T-helper 1 cell treated with Interleukin-12 subunit alpha and Interleukin-12 subunit beta and Interleukin-4 antibody, amounts not matched to agents 30 μg/mL and 1 μg/mL, for 36 hours (primary cell): ENCODE measurements around the gene TCF7L2.

Experiments used
- H3K27ac Mint-ChIP-seq: one replicate; pipeline ENCODE4 v1.8.0; 2021; ENCODE audit warnings: mild to moderate bottlenecking, mixed read lengths
- H3K27me3 Mint-ChIP-seq: one replicate; pipeline ENCODE4 v1.8.0; 2021; ENCODE audit warnings: low read depth, mixed read lengths
- H3K36me3 Mint-ChIP-seq: one replicate; pipeline ENCODE4 v1.8.0; 2021; ENCODE audit warnings: low read depth, mixed read lengths
- H3K4me1 Mint-ChIP-seq: one replicate; pipeline ENCODE4 v1.8.0; 2021; ENCODE audit warnings: low read depth, mixed read lengths
- H3K4me3 Mint-ChIP-seq: one replicate; pipeline ENCODE4 v1.8.0; 2021; ENCODE audit warnings: mild to moderate bottlenecking, moderate library complexity, mixed read lengths
- H3K9me3 Mint-ChIP-seq: one replicate; pipeline ENCODE4 v1.8.0; 2021; ENCODE audit warnings: mixed read lengths

TCF7L2 gene

DNA sequence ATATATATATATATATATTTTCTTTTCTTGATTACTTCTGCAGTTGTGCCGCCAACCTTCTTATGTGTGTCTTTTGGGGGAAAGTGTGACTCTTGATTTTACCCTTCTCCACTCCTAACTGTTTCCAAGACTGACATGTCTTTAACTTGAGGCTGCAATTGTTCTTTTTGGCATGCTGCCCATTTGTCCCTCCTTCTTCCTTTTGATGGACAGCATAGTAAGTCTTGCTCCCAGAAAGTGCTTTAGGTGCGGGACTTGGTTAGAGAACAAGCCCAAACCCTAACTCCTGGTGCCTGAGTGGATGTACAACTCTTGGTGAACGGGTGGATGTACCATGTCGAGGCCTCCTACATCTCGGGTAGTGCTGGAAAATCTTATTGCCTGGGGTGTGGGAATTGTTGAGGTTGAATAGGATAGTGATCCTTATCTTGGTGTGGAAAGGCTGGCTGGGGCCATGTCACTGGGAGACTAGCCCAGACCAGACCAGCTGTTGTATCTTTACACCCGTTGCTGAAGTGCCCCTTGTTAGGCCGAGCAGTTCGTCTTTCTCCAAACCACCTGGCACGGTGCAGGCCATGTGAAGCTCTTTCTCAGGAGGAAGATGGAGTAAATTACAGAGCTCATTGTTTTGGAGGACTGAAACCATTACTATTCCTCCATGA, 16.3 kb downstream of the TCF7L2 start:
- no peaks in the 10 kb centered on the region for H3K9me3 Mint-ChIP-seq
- no peak overlapping the region for H3K4me3 Mint-ChIP-seq
- H3K27me3 Mint-ChIP-seq: peaks cover 43% of the 10 kb centered on the region
- no peaks in the 10 kb centered on the region for H3K36me3 Mint-ChIP-seq
- H3K4me1 Mint-ChIP-seq: no peaks in the 10 kb centered on the region
- H3K27ac Mint-ChIP-seq: no peak overlapping the region

DNA sequence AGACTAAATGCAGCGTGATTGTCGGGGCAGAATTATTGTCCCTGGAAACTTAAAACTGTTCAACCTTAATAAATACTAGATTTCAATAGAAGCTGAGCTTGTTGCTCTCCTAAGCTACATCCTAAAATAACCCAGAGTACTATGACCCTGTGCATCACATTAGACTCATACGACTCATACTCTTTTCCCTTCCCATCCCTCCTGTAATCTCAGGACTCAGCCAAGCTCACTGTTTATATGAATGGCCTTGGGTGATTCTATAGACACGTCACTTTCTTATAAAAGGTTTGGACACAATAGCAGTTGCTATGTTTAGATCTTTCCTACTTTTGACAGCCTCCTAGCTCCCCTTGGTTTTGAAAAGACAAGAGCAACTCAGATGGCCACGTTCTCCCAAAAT, 17.2 kb downstream of the TCF7L2 start:
- Mint-ChIP-seq H3K4me3 (no peak overlapping the region), H3K27me3 (peaks cover 41% of the 10 kb centered on the region), H3K4me1 (no peaks in the 10 kb centered on the region), H3K9me3 (no peaks in the 10 kb centered on the region), H3K27ac (no peak overlapping the region), H3K36me3 (no peaks in the 10 kb centered on the region)

DNA sequence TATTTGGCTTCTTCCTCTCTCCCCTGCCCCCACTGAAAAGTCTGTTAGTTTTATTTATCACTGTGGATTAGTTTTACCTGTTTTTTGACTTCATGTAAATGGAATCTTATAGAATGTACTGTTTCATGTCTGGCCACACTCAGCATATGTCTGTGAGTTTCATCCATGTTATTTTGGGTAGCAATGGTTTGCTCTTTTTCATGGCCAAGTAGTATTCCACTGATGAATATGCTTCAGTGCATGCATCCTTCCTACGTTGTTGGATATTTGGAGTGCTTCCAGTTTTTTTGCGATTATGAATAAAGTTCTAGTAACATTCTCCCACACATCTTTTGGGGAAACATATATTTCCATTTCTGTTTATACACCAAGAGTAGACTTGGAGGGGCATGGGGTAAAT, 19.1 kb downstream of the TCF7L2 start:
- no peak overlapping the region for H3K27ac Mint-ChIP-seq
- no peaks in the 10 kb centered on the region for H3K4me1 Mint-ChIP-seq
- H3K9me3 Mint-ChIP-seq: no peaks in the 10 kb centered on the region
- no peaks in the 10 kb centered on the region for H3K36me3 Mint-ChIP-seq
- H3K27me3 Mint-ChIP-seq: peaks cover 29% of the 10 kb centered on the region
- H3K4me3 Mint-ChIP-seq: no peak overlapping the region

DNA sequence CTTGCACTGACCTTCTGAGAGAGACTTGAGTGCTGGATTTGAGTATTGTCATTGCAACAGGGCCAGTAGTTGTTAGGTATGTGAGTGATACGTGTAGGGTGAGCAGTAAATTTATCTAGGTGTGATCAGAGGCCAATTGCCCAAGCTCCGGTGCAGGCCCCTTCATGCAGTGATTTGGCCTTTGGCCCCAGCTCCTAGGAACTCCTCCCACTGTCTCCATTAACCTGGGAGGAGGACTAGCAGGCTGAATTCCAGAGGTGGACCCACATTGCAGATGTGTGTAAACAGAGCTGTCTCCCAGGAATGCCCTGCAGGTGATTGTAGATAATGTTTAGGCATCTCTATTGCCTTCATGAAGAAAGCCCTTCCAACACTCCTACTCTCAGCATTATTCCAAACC, 19.5 kb downstream of the TCF7L2 start:
- no peak overlapping the region for H3K27ac Mint-ChIP-seq
- H3K9me3 Mint-ChIP-seq: no peaks in the 10 kb centered on the region
- no peak overlapping the region for H3K4me3 Mint-ChIP-seq
- peaks cover 27% of the 10 kb centered on the region for H3K27me3 Mint-ChIP-seq
- no peaks in the 10 kb centered on the region for H3K4me1 Mint-ChIP-seq
- H3K36me3 Mint-ChIP-seq: no peaks in the 10 kb centered on the region

DNA sequence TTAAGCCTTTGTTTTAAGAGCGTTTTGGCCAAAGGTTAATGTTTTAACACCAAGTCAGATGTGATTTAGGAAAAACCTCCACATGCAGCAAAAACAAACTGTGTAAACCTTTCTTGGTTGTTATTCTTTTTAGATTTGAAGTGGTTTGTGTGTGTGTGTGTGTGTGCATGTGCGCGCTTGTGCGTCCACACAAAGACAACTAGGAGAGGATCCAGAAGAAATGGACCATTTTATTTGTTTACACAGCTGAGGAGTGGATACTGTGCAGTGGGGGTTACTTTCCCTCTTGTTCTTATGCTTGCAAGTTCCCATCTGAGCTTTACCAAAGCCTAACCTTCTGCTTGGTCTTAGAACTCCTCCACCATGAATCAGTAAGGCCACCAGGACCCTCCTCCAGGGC, 20.0 kb downstream of the TCF7L2 start:
- Mint-ChIP-seq H3K27ac (no peak overlapping the region), H3K9me3 (no peaks in the 10 kb centered on the region), H3K27me3 (peaks cover 26% of the 10 kb centered on the region), H3K4me3 (no peak overlapping the region), H3K36me3 (no peaks in the 10 kb centered on the region), H3K4me1 (no peaks in the 10 kb centered on the region)

DNA sequence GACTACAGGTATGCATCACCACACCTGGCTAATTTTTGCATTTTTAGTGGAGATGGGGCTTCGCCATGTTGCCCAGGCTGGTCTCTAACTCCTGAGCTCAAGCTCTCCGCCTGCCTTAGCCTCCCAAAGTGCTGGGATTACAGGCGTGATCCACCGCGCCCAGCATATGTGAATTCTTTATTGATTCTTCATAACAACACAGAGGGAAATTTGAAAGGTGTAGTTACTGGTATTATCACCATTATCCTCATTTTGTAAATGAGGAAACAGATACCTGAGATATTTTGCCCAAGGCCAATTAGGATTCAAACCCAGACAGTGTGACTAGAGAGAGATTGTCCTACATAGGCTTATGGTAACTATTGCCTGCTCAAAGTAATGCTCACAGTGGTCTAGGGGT, 22.6 kb downstream of the TCF7L2 start:
- Mint-ChIP-seq H3K27me3 (peaks cover 35% of the 10 kb centered on the region), H3K27ac (no peak overlapping the region), H3K4me3 (no peak overlapping the region), H3K9me3 (no peaks in the 10 kb centered on the region), H3K36me3 (no peaks in the 10 kb centered on the region), H3K4me1 (no peaks in the 10 kb centered on the region)

DNA sequence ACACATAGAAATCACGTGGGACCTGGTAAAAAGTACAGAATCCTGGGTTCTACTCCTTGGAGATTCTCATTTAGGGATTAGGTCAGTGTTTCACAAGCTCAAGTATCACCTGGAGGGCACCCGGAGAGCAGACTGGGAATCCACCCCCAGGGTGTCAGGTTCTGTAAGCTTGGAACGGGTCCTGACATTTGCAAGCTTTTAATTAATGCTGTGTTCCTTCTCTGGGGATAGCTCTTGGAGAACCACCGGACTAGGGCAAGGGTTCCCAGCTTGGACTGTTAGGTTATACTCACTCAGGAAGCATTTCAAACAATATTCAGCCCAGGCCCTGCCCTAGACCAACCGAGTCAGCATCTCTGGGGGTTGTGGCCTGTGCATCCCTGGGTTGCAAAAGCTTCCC, 23.0 kb downstream of the TCF7L2 start:
- no peaks in the 10 kb centered on the region for H3K4me1 Mint-ChIP-seq
- no peaks in the 10 kb centered on the region for H3K9me3 Mint-ChIP-seq
- peaks cover 38% of the 10 kb centered on the region for H3K27me3 Mint-ChIP-seq
- H3K4me3 Mint-ChIP-seq: no peak overlapping the region
- no peak overlapping the region for H3K27ac Mint-ChIP-seq
- no peaks in the 10 kb centered on the region for H3K36me3 Mint-ChIP-seq

DNA sequence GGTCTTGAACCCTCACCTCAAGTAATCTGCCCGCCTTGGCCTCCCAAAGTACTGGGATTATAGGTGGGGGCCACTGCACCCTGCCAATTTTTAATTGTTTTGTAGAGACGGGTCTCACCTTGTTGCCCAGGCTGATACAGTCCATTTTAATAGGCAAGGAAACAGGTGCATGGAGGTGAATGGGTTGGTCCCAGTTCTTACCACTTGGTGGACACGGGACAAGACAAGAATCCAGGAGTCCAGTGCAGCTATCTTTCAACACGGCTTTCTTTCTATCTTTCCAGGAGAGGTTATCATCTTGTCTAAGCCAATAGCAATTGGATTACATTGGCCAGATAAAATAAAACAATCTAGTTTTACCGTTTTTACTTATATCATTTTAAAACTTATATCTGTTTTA, 23.8 kb downstream of the TCF7L2 start:
- Mint-ChIP-seq H3K4me3 (no peak overlapping the region), H3K9me3 (no peaks in the 10 kb centered on the region), H3K4me1 (no peaks in the 10 kb centered on the region), H3K27ac (no peak overlapping the region), H3K36me3 (no peaks in the 10 kb centered on the region), H3K27me3 (peaks cover 41% of the 10 kb centered on the region)

DNA sequence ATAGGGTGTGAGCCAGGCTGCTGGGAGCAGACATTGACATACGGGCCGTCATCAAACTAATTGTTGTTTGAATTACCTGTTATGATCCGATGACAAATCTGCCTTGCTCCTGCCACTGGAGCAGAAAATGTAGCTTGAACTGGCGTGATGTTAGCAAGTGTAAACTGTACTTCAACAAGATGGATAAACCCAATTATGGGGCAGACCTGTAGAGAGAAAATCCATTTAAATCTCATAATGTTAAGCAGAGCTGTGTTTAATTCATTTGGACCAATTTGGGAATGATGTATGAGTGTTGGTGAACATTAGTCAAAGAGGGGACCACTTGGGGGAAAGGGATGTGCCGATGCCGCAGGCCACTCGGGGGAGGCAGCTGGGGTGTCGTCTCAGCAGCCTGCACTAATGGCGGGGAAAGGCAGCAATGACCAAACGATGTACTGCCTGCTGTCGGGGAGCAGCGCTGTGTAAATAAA, 27.4 kb downstream of the TCF7L2 start:
- Mint-ChIP-seq H3K27ac (no peak overlapping the region), H3K4me1 (peaks cover 5% of the 10 kb centered on the region), H3K27me3 (peaks cover 53% of the 10 kb centered on the region)

DNA sequence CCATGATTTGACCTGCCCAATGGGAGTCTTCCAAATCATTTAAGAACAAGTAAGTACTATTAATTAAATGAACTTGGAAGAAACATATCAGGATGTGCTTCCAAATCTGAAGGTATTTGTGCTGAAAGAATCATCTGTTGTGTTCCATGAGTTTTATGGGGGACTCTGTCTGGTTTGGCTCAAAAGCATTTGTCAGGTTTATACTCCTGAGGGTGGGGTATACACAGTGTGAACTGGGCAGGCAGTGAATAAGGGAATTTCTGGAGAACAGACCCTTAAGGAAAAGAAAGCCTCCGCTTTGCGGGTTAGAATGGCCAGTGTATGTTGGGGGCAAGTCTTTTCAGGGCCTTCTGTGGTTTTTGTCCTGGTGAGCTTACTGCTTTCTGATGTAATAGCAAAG, 29.9 kb downstream of the TCF7L2 start:
- Mint-ChIP-seq H3K27ac (no peak overlapping the region), H3K27me3 (peaks cover 67% of the 10 kb centered on the region)

More for the DNA sequence above, 27.4 kb downstream of the TCF7L2 start:
- Mint-ChIP-seq H3K9me3 (no peaks in the 10 kb centered on the region), H3K4me3 (no peak overlapping the region), H3K36me3 (no peaks in the 10 kb centered on the region)

DNA sequence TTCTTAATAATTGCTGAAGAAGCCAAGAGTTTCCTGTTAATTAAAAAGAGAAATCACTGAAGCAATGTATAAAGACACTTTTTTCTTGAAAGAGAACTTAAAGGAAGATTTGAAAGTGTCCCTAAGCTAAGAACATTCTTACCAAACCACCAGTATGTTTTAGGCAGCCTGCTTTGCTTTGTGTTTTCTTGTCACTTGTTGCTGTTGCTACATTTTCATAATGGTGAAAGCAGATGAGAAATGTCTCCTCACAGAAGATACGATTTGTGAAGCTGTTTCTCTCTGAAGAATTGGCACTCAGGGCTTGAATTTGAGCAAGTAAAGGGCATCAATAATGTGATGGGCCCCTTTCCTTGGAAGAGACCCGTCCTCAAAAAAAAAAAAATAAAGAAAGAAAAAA, 30.9 kb downstream of the TCF7L2 start:
- Mint-ChIP-seq H3K4me3 (no peak overlapping the region), H3K27me3 (peaks cover 71% of the 10 kb centered on the region), H3K9me3 (no peaks in the 10 kb centered on the region), H3K27ac (no peak overlapping the region), H3K4me1 (peaks cover 5% of the 10 kb centered on the region), H3K36me3 (no peaks in the 10 kb centered on the region)

More for the DNA sequence above, 29.9 kb downstream of the TCF7L2 start:
- Mint-ChIP-seq H3K4me1 (peaks cover 5% of the 10 kb centered on the region), H3K4me3 (no peak overlapping the region), H3K9me3 (no peaks in the 10 kb centered on the region), H3K36me3 (no peaks in the 10 kb centered on the region)

DNA sequence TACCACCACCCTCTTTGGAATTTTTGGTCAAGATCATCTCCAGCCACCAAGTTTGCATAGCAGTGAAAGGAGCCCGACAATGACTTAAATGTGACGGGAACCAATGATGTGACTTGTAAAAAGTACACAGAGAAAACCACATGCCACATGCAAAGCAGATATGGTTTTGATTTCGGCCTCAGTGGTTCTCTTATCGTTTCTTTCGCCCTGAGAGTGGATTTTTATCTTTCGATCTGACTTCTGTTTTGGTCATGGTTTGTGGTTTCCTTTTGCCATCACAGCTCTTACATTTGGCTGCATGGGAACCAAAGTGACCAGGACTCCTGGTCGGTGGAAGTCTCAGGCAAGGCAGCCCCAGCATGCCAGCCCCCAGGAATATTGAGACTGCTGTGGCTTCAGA, 31.5 kb downstream of the TCF7L2 start:
- H3K4me3 Mint-ChIP-seq: no peak overlapping the region
- H3K36me3 Mint-ChIP-seq: no peaks in the 10 kb centered on the region
- peaks cover 71% of the 10 kb centered on the region for H3K27me3 Mint-ChIP-seq
- H3K27ac Mint-ChIP-seq: no peak overlapping the region
- peaks cover 5% of the 10 kb centered on the region for H3K4me1 Mint-ChIP-seq
- H3K9me3 Mint-ChIP-seq: no peaks in the 10 kb centered on the region

DNA sequence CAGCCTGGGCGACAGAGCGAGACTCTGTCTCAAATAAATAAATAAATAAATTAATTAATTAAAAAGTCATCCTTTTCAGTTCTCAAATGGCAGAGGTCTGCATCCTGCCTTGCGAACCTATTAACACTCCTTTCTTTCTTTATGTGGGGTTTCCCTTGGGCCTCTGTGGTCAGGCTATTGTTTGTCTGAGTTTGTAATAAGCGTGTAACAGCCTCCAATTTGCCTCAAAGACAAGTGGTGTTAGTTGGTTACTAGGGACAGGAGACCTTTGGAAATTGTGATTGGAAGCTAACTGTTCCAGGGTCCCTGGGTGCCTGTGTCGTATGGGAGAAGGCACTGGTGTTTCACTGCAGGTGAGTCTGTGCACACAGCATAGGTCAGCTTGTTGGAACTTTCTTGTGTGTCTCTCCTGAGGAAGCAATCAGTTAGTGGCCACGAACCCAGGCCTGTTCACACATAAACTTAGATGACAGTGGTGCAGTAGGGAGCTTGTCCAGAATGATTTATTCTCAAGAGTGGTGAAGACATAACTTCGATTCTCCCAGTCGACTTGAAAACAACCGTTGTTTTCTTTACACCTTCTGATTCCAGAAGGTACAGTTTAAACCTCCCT, 33.5 kb downstream of the TCF7L2 start:
- H3K36me3 Mint-ChIP-seq: no peaks in the 10 kb centered on the region
- H3K9me3 Mint-ChIP-seq: no peaks in the 10 kb centered on the region
- peaks cover 71% of the 10 kb centered on the region for H3K27me3 Mint-ChIP-seq
- H3K4me1 Mint-ChIP-seq: peaks cover 5% of the 10 kb centered on the region
- no peak overlapping the region for H3K4me3 Mint-ChIP-seq
- no peak overlapping the region for H3K27ac Mint-ChIP-seq

DNA sequence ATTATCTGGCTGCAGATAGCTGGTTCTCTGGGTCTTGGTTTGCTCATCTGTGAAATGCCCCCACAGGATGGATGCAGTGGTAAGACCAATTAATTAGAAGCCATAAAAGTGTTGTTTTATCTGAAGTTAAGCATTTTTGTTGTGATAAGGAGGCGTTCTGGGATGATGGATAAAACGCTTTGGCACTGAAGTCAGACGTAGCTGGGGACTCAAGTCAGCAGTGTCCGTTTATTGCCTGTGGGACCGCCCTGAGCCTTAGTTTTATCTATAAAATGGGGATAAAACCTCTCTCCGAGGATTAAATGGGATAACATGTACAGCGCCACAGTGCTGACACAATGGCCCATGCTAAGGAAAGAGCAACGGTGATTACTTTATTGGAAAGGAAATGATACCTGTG, 34.7 kb downstream of the TCF7L2 start:
- Mint-ChIP-seq H3K27ac (no peak overlapping the region), H3K4me3 (no peak overlapping the region), H3K27me3 (peaks cover 75% of the 10 kb centered on the region), H3K36me3 (no peaks in the 10 kb centered on the region), H3K9me3 (no peaks in the 10 kb centered on the region), H3K4me1 (peaks cover 5% of the 10 kb centered on the region)

DNA sequence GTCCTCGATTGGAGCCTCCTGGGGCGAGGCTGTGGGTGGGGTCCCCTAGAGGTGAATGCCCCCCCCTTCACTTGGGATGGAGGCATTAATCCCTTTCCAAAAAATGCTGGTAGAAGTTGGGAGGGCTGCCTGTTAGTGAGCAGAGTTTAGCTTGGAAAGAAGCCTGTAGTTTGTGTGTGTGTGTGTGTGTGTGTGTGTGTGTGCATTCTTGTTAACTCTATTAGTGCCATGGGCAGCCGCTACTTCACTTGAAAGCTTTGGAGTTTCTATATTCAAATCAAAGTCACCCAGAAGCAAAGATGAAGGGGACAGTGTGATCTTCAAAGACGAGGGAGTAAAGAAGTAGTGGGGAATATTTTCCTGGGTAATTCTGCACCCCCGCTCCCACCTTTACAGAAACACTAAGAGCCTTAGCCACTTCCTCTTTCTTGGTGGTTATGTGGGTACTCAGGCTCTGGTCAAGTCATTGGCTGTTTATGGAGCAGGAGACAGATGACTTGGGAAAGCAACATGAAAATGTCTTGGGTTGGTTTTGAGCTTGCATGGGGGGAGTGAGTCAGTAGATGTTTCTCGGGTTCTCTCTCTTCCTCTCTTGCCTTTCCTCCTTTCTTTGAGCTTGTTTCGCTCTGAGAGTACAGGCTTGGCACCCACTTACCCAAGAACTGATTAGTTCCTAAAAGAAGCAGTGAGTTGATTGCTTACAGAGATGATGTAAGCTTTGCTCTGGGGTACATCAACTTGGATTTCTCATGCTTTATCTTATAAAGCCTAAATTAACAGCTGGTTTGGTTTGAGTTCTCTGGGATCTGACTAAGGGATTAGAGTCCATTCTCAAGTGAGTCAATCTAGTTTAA, 35.9 kb downstream of the TCF7L2 start:
- Mint-ChIP-seq H3K27me3 (peaks cover 70% of the 10 kb centered on the region), H3K36me3 (no peaks in the 10 kb centered on the region)

More for the DNA sequence above, 35.9 kb downstream of the TCF7L2 start:
- H3K4me3 Mint-ChIP-seq: no peak overlapping the region
- peaks cover 5% of the 10 kb centered on the region for H3K4me1 Mint-ChIP-seq
- no peaks in the 10 kb centered on the region for H3K9me3 Mint-ChIP-seq
- H3K27ac Mint-ChIP-seq: no peak overlapping the region
